Measurements from ENCODE around the gene MCOLN2. TPM values are rescaled to one million over a fixed set of nuclear protein-coding genes. Genes with fewer than 3 reads are reported as not detected.
A peak's percentile ranks its signal among the peaks of the same experiment; 100 is the strongest.

The MCOLN2 gene
- total RNA-seq, 1 donor from 2014 or later: 1.6 TPM

- H3K4me3 Mint-ChIP-seq (ENCODE audit: unreplicated experiment): no peak overlapping the region
- FAIRE-seq (no peak), DNase-seq (ENCODE audit: low read depth) (no peak)
- H3K36me3 Mint-ChIP-seq (ENCODE audit: low read depth, unreplicated experiment): no peaks in the 10 kb centered on the region
- no peak overlapping the region for H3K4me3 ChIP-seq (ENCODE audit: insufficient read depth, low read depth, low read length)
- TF ChIP-seq CTCF (IDR thresholded peaks at IDR 0.05; ENCODE audit: insufficient read depth, low read depth, low read length): no peak
- H3K27ac ChIP-seq (ENCODE audit: low read depth, low read length): no peak overlapping the region
- no peaks in the 10 kb centered on the region for H3K79me2 ChIP-seq (ENCODE audit: insufficient read depth, low read length)
- no peaks in the 10 kb centered on the region for H4K20me1 ChIP-seq (ENCODE audit: insufficient read depth, low read length)
- peaks cover 6% of the 10 kb centered on the region for H3K4me1 Mint-ChIP-seq (ENCODE audit: low read depth, unreplicated experiment)
- no peak overlapping the region for H3K27ac Mint-ChIP-seq (ENCODE audit: unreplicated experiment)
- H3K27me3 ChIP-seq (ENCODE audit: insufficient read depth, low read length): peaks cover 5% of the 10 kb centered on the region
- H3K36me3 ChIP-seq (ENCODE audit: insufficient read depth, low read length): no peaks in the 10 kb centered on the region
- no peak overlapping the region for H3K4me2 ChIP-seq (ENCODE audit: low read length)
- H3K9me3 Mint-ChIP-seq (ENCODE audit: unreplicated experiment): no peaks in the 10 kb centered on the region
- no peak overlapping the region for H3K9ac ChIP-seq (ENCODE audit: low read length)
- H3K9me3 ChIP-seq (ENCODE audit: insufficient read depth, low read depth, low read length): no peaks in the 10 kb centered on the region
- H2AFZ ChIP-seq (ENCODE audit: low read depth, low read length): no peak overlapping the region
- H3K4me1 ChIP-seq (ENCODE audit: insufficient read depth, low read length): no peaks in the 10 kb centered on the region
- peaks cover 2% of the 10 kb centered on the region for H3K27me3 Mint-ChIP-seq (ENCODE audit: low read depth, unreplicated experiment)
Measured at GRCh38 chr1:84939761-84940160, 57.2 kb downstream of the MCOLN2 start.

- no peak overlapping the region for H3K4me3 ChIP-seq (ENCODE audit: insufficient read depth, low read depth, low read length)
- Mint-ChIP-seq H3K9me3 (ENCODE audit: unreplicated experiment) (no peaks in the 10 kb centered on the region), H3K4me1 (ENCODE audit: low read depth, unreplicated experiment) (peaks cover 6% of the 10 kb centered on the region), H3K27ac (ENCODE audit: unreplicated experiment) (no peak overlapping the region), H3K4me3 (ENCODE audit: unreplicated experiment) (no peak overlapping the region), H3K27me3 (ENCODE audit: low read depth, unreplicated experiment) (peaks cover 2% of the 10 kb centered on the region), H3K36me3 (ENCODE audit: low read depth, unreplicated experiment) (no peaks in the 10 kb centered on the region)
- TF ChIP-seq CTCF (IDR thresholded peaks at IDR 0.05; ENCODE audit: insufficient read depth, low read depth, low read length) (no peak), EZH2 (IDR thresholded peaks at IDR 0.05; ENCODE audit: insufficient read depth, low read length) (no peak)
- peak overlapping the region; percentile 39 for H2AFZ ChIP-seq (ENCODE audit: low read depth, low read length)
- FAIRE-seq: no peak
- no peak overlapping the region for H3K27ac ChIP-seq (ENCODE audit: low read depth, low read length)
- no peaks in the 10 kb centered on the region for H3K36me3 ChIP-seq (ENCODE audit: insufficient read depth, low read length)
- no peak overlapping the region for H3K9ac ChIP-seq (ENCODE audit: low read length)
- no peaks in the 10 kb centered on the region for H3K4me1 ChIP-seq (ENCODE audit: insufficient read depth, low read length)
- no peak overlapping the region for H3K4me2 ChIP-seq (ENCODE audit: low read length)
- DNase-seq (ENCODE audit: low read depth): peak; percentile 37
- peaks cover 6% of the 10 kb centered on the region for H3K27me3 ChIP-seq (ENCODE audit: insufficient read depth, low read length)
- no peaks in the 10 kb centered on the region for H3K79me2 ChIP-seq (ENCODE audit: insufficient read depth, low read length)
- no peaks in the 10 kb centered on the region for H4K20me1 ChIP-seq (ENCODE audit: insufficient read depth, low read length)
- no peaks in the 10 kb centered on the region for H3K9me3 ChIP-seq (ENCODE audit: insufficient read depth, low read depth, low read length)
Measured at GRCh38 chr1:84939151-84939550, 57.8 kb downstream of the MCOLN2 start.

GRCh38 chr1:84936116-84936810 is 60.6 kb downstream of the MCOLN2 start:
- DNase-seq (ENCODE audit: low read depth): peak; percentile 39

More at GRCh38 chr1:84936116-84936810, 60.6 kb downstream of the MCOLN2 start:
- H3K4me2 ChIP-seq (ENCODE audit: low read length): no peak overlapping the region
- Mint-ChIP-seq H3K9me3 (ENCODE audit: unreplicated experiment) (no peaks in the 10 kb centered on the region), H3K36me3 (ENCODE audit: low read depth, unreplicated experiment) (no peaks in the 10 kb centered on the region), H3K27me3 (ENCODE audit: low read depth, unreplicated experiment) (peaks cover 3% of the 10 kb centered on the region), H3K27ac (ENCODE audit: unreplicated experiment) (no peak overlapping the region), H3K4me1 (ENCODE audit: low read depth, unreplicated experiment) (peaks cover 6% of the 10 kb centered on the region), H3K4me3 (ENCODE audit: unreplicated experiment) (no peak overlapping the region)
- H3K79me2 ChIP-seq (ENCODE audit: insufficient read depth, low read length): no peaks in the 10 kb centered on the region
- H3K27ac ChIP-seq (ENCODE audit: low read depth, low read length): no peak overlapping the region
- no peaks in the 10 kb centered on the region for H4K20me1 ChIP-seq (ENCODE audit: insufficient read depth, low read length)
- H3K4me3 ChIP-seq (ENCODE audit: insufficient read depth, low read depth, low read length): no peak overlapping the region
- TF ChIP-seq EZH2 (IDR thresholded peaks at IDR 0.05; ENCODE audit: insufficient read depth, low read length) (no peak), CTCF (IDR thresholded peaks at IDR 0.05; ENCODE audit: insufficient read depth, low read depth, low read length) (peak; percentile 99)
- peaks cover 8% of the 10 kb centered on the region for H3K27me3 ChIP-seq (ENCODE audit: insufficient read depth, low read length)
- FAIRE-seq: peak; percentile 95
- no peaks in the 10 kb centered on the region for H3K4me1 ChIP-seq (ENCODE audit: insufficient read depth, low read length)
- H2AFZ ChIP-seq (ENCODE audit: low read depth, low read length): no peak overlapping the region
- H3K9me3 ChIP-seq (ENCODE audit: insufficient read depth, low read depth, low read length): no peaks in the 10 kb centered on the region
- no peak overlapping the region for H3K9ac ChIP-seq (ENCODE audit: low read length)
- H3K36me3 ChIP-seq (ENCODE audit: insufficient read depth, low read length): no peaks in the 10 kb centered on the region

Data from astrocyte (in vitro differentiated cells and primary cell).